ENCODE data around the gene PCDHGA3. TPM values are rescaled to one million over a fixed set of nuclear protein-coding genes. Genes with fewer than 3 reads are reported as not detected.
"Not testable (repeated sequence)": the region's sequence is repeated elsewhere in the genome, so short reads cannot be mapped to it uniquely, and the experiment has no call there.

PCDHGA3 gene
- total and polyA plus RNA-seq, 7 donors: 0.19 to 4.4 (median 2.0) TPM; not detected in 1

DNA sequence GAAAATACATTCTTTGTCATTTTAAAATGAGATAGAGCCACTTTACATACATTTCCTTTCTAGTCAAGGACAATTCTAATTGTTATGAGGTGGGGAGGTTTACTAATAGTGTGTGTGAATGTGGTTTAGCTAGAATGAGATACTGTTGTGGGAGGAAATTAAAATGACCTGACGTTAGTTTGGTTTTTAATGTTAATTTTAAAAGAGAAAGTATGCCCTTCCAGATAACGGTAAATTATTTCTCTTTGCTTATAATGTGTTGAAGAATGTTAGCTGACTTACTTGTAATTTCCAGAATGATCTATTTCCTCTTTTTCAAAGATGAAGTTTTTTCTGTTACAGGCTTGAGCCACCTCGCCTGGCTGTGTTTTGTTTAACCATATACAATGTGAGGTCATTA, 21.4 kb upstream of the PCDHGA3 start:
- no peak overlapping the region for H3K27ac ChIP-seq
- peaks cover 21 to 30% (median 27%) of the 10 kb centered on the region in 4 donors for H3K9me3 ChIP-seq
- H3K4me3 ChIP-seq: no peak overlapping the region
- no peak for DNase-seq
- intact Hi-C loops (cut with DNase I): no loop called here
- H3K4me1 ChIP-seq: peaks cover 0 to 11% (median 3%) of the 10 kb centered on the region in 4 donors
- peaks cover 13 to 27% (median 22%) of the 10 kb centered on the region in 4 donors for H3K36me3 ChIP-seq
- 86 to 88% methylated on average over 3 of the region's 3 CpGs for WGBS, 2 donors
- TF ChIP-seq POLR2A (IDR thresholded peaks at IDR 0.05): no peak
- TF ChIP-seq EP300 (IDR thresholded peaks at IDR 0.05): no peak
- no peak for TF ChIP-seq POLR2AphosphoS5 (IDR thresholded peaks at IDR 0.05)
- TF ChIP-seq, protein P1, sequence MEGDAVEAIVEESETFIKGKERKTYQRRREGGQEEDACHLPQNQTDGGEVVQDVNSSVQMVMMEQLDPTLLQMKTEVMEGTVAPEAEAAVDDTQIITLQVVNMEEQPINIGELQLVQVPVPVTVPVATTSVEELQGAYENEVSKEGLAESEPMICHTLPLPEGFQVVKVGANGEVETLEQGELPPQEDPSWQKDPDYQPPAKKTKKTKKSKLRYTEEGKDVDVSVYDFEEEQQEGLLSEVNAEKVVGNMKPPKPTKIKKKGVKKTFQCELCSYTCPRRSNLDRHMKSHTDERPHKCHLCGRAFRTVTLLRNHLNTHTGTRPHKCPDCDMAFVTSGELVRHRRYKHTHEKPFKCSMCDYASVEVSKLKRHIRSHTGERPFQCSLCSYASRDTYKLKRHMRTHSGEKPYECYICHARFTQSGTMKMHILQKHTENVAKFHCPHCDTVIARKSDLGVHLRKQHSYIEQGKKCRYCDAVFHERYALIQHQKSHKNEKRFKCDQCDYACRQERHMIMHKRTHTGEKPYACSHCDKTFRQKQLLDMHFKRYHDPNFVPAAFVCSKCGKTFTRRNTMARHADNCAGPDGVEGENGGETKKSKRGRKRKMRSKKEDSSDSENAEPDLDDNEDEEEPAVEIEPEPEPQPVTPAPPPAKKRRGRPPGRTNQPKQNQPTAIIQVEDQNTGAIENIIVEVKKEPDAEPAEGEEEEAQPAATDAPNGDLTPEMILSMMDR (IDR thresholded peaks at IDR 0.05): no peak
- no peaks in the 10 kb centered on the region for H3K27me3 ChIP-seq

DNA sequence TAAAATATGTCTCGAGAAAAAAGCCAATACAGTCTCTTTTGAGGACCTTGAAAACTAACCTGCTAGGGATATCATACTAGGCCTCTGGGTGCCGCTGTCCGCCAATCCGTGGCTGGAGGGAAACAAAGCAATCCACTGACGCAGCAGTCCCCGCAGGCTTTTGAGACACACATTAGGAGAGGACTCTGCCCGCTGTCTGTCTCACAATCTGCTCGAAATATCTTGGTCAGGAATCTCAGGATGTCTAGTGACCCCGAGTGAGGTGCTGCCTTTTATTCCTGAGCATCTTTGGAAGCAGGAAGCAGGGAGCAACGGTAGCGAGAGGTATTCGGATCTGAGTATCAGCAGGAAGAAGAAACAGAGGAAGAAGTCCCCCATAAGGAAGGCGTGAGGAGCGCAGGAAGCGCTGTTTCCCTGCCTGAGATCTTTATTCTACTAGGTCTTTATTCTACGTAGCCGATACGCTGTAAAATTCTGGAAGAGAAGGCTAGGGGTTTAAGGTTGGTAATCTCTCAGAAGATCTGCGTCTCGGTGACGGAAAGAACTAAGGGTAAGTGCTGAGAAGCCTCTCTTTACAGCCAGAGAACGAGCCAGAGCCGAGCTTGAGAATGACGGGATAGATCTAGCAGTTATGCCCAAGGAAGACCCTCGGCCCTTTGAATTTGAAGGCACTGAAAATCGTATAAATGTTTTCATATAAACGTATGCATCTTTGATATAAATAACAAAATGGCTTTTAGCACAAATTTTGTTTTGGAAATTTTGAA, 17.4 kb upstream of the PCDHGA3 start:
- H3K27ac ChIP-seq: peak overlapping the region; percentile 57 to 71 (median 64)
- H3K27me3 ChIP-seq: peaks cover 0 to 3% (median 0%) of the 10 kb centered on the region in 3 donors
- TF ChIP-seq POLR2A (IDR thresholded peaks at IDR 0.05) (no peak), POLR2AphosphoS5 (IDR thresholded peaks at IDR 0.05) (peak in 3 of 4 donors; percentile 15 to 37 (median 35)), EP300 (IDR thresholded peaks at IDR 0.05) (no peak)
- TF ChIP-seq, protein P1 (IDR thresholded peaks at IDR 0.05): peak in 3 of 4 experiments; percentile 20 to 49 (median 35)
- no peaks in the 10 kb centered on the region for H3K36me3 ChIP-seq
- peaks cover 0 to 6% (median 1%) of the 10 kb centered on the region in 4 donors for H3K4me1 ChIP-seq
- H3K9me3 ChIP-seq: peaks cover 13 to 35% (median 22%) of the 10 kb centered on the region in 4 donors
- peak overlapping the region; percentile 19 to 49 (median 38) for H3K4me3 ChIP-seq
- peak; percentile 76 for DNase-seq
- intact Hi-C loops (cut with DNase I): no loop called here
- 13 to 19% methylated on average over 27 of the region's 27 CpGs for WGBS, 2 donors

DNA sequence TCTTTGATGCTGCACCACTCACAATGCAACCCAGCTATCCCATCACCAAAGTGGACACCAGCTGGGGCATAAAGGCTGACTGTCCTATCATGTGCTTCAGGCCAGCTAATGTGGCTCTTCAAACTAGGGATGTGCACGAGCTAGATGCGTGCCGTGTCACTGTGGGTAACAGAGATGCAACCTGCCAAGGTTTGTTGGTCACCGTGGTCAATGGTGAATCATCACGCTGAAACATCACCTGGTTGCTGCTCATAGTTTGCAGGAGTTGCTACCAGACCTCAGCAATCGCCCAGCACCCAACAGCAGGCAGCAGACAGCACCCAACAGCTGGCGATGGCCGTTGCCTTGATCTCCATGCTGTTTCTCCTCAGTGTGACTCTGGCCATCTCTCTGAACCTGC, 15.4 kb upstream of the PCDHGA3 start:
- peaks cover 16 to 55% (median 36%) of the 10 kb centered on the region in 4 donors for H3K9me3 ChIP-seq
- no peak overlapping the region for H3K4me3 ChIP-seq
- DNase-seq: no peak
- H3K36me3 ChIP-seq: no peaks in the 10 kb centered on the region
- intact Hi-C loops (cut with DNase I): no loop called here
- WGBS, 2 donors: 82 to 85% methylated on average over 8 of the region's 8 CpGs
- peaks cover 0 to 7% (median 0%) of the 10 kb centered on the region in 3 donors for H3K27me3 ChIP-seq
- peaks cover 0 to 6% (median 0%) of the 10 kb centered on the region in 4 donors for H3K4me1 ChIP-seq
- TF ChIP-seq EP300 (IDR thresholded peaks at IDR 0.05) (no peak), POLR2A (IDR thresholded peaks at IDR 0.05) (no peak)
- no peak overlapping the region for H3K27ac ChIP-seq

DNA sequence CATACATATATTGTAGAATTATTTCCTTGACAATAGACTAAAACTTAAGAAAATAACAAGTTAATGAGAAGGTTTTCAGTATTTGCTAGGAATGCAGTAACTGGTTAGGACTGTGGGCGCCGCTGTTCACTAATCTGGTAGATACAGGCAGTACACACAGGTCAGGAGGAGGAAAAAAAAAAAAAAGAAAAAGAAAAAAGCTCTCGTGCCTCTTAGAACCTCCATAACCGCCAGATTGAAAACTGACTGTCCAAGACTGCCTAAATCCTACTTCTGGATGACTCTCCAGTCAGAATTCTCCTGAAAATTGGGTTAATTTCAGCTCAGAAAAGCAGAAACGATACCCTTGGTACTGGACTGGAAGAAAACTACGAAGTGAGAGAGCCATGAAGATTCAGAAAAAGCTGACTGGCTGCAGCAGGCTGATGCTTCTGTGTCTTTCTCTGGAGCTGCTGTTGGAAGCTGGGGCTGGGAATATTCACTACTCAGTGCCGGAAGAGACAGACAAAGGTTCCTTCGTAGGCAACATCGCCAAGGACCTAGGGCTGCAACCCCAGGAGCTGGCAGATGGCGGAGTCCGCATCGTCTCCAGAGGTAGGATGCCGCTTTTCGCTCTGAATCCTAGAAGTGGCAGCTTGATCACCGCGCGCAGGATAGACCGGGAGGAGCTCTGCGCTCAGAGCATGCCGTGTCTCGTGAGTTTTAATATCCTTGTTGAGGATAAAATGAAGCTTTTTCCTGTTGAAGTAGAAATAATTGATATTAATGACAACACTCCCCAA, 13.1 kb upstream of the PCDHGA3 start, which contains the start of gene PCDHGA1:
Gene PCDHGA1 (plus strand): TSS at position 216 of the 782 bp plus-strand sequence.
- WGBS, 2 donors: 29 to 45% methylated on average over 21 of the region's 21 CpGs
- TF ChIP-seq POLR2A (IDR thresholded peaks at IDR 0.05) (no peak), POLR2AphosphoS5 (IDR thresholded peaks at IDR 0.05) (no peak), EP300 (IDR thresholded peaks at IDR 0.05) (no peak)
- TF ChIP-seq, protein P1 (IDR thresholded peaks at IDR 0.05): no peak
- no peaks in the 10 kb centered on the region for H3K36me3 ChIP-seq

DNA sequence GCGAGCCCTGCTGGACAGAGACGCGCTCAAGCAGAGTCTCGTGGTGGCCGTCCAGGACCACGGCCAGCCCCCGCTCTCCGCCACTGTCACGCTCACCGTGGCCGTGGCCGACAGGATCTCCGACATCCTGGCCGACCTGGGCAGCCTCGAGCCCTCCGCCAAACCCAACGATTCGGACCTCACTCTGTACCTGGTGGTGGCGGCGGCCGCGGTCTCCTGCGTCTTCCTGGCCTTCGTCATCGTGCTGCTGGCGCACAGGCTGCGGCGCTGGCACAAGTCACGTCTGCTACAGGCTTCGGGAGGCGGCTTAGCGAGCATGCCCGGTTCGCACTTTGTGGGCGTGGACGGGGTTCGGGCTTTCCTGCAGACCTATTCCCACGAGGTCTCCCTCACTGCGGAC, 11.1 kb upstream of the PCDHGA3 start:
- WGBS, 2 donors: 50 to 72% methylated on average over 39 of the region's 39 CpGs
- Histone ChIP-seq H3K27me3 (peaks cover 0 to 21% (median 5%) of the 10 kb centered on the region in 3 donors), H3K9me3 (peaks cover 23 to 78% (median 58%) of the 10 kb centered on the region in 4 donors)
- H3K4me3 ChIP-seq; DNase-seq; H3K27ac ChIP-seq; intact Hi-C loops (cut with DNase I); H3K4me1 ChIP-seq; H3K36me3 ChIP-seq: not testable (repeated sequence)

More for the DNA sequence above, 13.1 kb upstream of the PCDHGA3 start, which contains the start of gene PCDHGA1:
- Histone ChIP-seq H3K4me3 (peak within 1 kb of the TSS in 1 of 4 donors; percentile 2), H3K27me3 (peaks cover 0 to 21% (median 5%) of the 10 kb centered on the region in 3 donors), H3K4me1 (peaks cover 0 to 6% (median 0%) of the 10 kb centered on the region in 4 donors), H3K9me3 (peaks cover 23 to 71% (median 47%) of the 10 kb centered on the region in 4 donors), H3K27ac (no peak within 1 kb of the TSS)
- DNase-seq: no peak
- intact Hi-C loops (cut with DNase I): no loop called here

Measured in sigmoid colon (tissue), 7 donors.